Activated CD8-positive, alpha-beta T cell treated with anti-CD3 and anti-CD28 coated beads for 36 hours (primary cell): ENCODE data around the gene FETUB. TPM values are rescaled to one million over a fixed set of nuclear protein-coding genes. Genes with fewer than 3 reads are reported as not detected.

Experiments
- ATAC-seq: fragments of 200-7000 bp; cut with Tn5 transposase; one replicate; pipeline ENCODE4 v1.10.0; 2021; ENCODE audit warnings: mild to moderate bottlenecking, moderate library complexity
- CTCF ChIA-PET: fragments of 350-600 bp; sonication (Branson Sonifier 250); formaldehyde crosslinking; loops from one replicate; lab custom pipeline; 2021; ENCODE audit warnings: antibody characterized with exemption; lab: Charles Lee
- POLR2A ChIA-PET: fragments of 350-600 bp; sonication (Branson Sonifier 250); formaldehyde crosslinking; loops from one replicate; lab custom pipeline; 2021; ENCODE audit warnings: antibody characterized with exemption; lab: Charles Lee
- DNase-seq: peaks from one replicate; pipeline ENCODE4 v3.0.0-alpha.2; 2020
- H3K27ac Mint-ChIP-seq: one replicate; pipeline ENCODE4 v1.8.0; 2021; ENCODE audit warnings: mild to moderate bottlenecking, mixed read lengths
- H3K27me3 Mint-ChIP-seq: one replicate; pipeline ENCODE4 v1.8.0; 2021; ENCODE audit warnings: mixed read lengths
- H3K36me3 Mint-ChIP-seq: one replicate; pipeline ENCODE4 v1.8.0; 2021; ENCODE audit warnings: low read depth, mixed read lengths
- H3K4me1 Mint-ChIP-seq: one replicate; pipeline ENCODE4 v1.8.0; 2021; ENCODE audit warnings: low read depth, mixed read lengths
- H3K4me3 Mint-ChIP-seq: one replicate; pipeline ENCODE4 v1.8.0; 2021; ENCODE audit warnings: mild to moderate bottlenecking, moderate library complexity, mixed read lengths
- H3K9me3 Mint-ChIP-seq: one replicate; pipeline ENCODE4 v1.8.0; 2021; ENCODE audit warnings: mixed read lengths
- CTCF ChIP-seq: fragments of 200-600 bp; IDR thresholded peaks from one replicate; pipeline ENCODE4 v1.8.0; 2022; ENCODE audit warnings: antibody characterized with exemption, mild to moderate bottlenecking
- intact Hi-C: fragments of 100-400 bp; cut with micrococcal nuclease; formaldehyde crosslinking; loops from one replicate; pipeline ENCODE4 v1.10.0; 2022
- total RNA-seq, 2 experiments: library from RNA; stranded (reverse); gene quantifications; one replicate each; pipeline ENCODE4 v1.2.3, GENCODE V29; 2021

Gene FETUB
- total RNA-seq, 2 experiments from 2014 or later: not detected

GRCh38 chr3:186599142-186599784 lies 40.9 kb upstream of the FETUB start:
- ChIA-PET POLR2A (no interaction called here), CTCF (interaction anchor here (1.9 to 17.4 kb wide), 2 partner anchors 14 to 17 kb away, joined by 4 to 185 read pairs; no protein-coding TSS in a partner anchor)
- intact Hi-C loops: no loop called here
- DNase-seq (no peak), ATAC-seq (no peak)
- Mint-ChIP-seq H3K27me3 (peaks cover 2% of the 10 kb centered on the region), H3K36me3 (no peaks in the 10 kb centered on the region), H3K27ac (no peak overlapping the region), H3K9me3 (no peaks in the 10 kb centered on the region), H3K4me1 (no peaks in the 10 kb centered on the region), H3K4me3 (no peak overlapping the region)
- TF ChIP-seq CTCF: no peak

- H3K36me3 Mint-ChIP-seq: no peaks in the 10 kb centered on the region
- ATAC-seq (no peak), DNase-seq (no peak)
- H3K27ac Mint-ChIP-seq: no peak overlapping the region
- H3K27me3 Mint-ChIP-seq: peaks cover 2% of the 10 kb centered on the region
- H3K4me3 Mint-ChIP-seq: no peak overlapping the region
- no peaks in the 10 kb centered on the region for H3K4me1 Mint-ChIP-seq
- intact Hi-C loops: no loop called here
- POLR2A ChIA-PET: interaction anchor here (0.7 to 1.0 kb wide), 2 partner anchors 15 to 23 kb away, joined by 3 read pairs; no protein-coding TSS in a partner anchor
- TF ChIP-seq CTCF: no peak
- CTCF ChIA-PET: interaction anchor here (1.1 to 17.4 kb wide), 3 partner anchors 10 to 16 kb away, joined by 4 to 185 read pairs (median 4); no protein-coding TSS in a partner anchor
- no peaks in the 10 kb centered on the region for H3K9me3 Mint-ChIP-seq
Observed at GRCh38 chr3:186599785-186600166, 40.4 kb upstream of the FETUB start.

- H3K4me1 Mint-ChIP-seq: no peaks in the 10 kb centered on the region
- H3K4me3 Mint-ChIP-seq: no peak overlapping the region
- no peak overlapping the region for H3K27ac Mint-ChIP-seq
- CTCF ChIA-PET: interaction anchor here (1.1 to 17.4 kb wide), 2 partner anchors 9 to 15 kb away, joined by 4 to 185 read pairs; no protein-coding TSS in a partner anchor
- DNase-seq (no peak), ATAC-seq (no peak)
- peaks cover 2% of the 10 kb centered on the region for H3K27me3 Mint-ChIP-seq
- no peaks in the 10 kb centered on the region for H3K36me3 Mint-ChIP-seq
- POLR2A ChIA-PET: interaction anchor here (1.0 kb wide), 1 partner anchor 14 kb away, joined by 3 read pairs; no protein-coding TSS in a partner anchor
- intact Hi-C loops: no loop called here
- H3K9me3 Mint-ChIP-seq: no peaks in the 10 kb centered on the region
- TF ChIP-seq CTCF: no peak
Observed at GRCh38 chr3:186600896-186601295, 39.3 kb upstream of the FETUB start.

- Mint-ChIP-seq H3K27me3 (peaks cover 2% of the 10 kb centered on the region), H3K9me3 (no peaks in the 10 kb centered on the region), H3K4me1 (no peaks in the 10 kb centered on the region), H3K36me3 (no peaks in the 10 kb centered on the region), H3K4me3 (no peak overlapping the region), H3K27ac (no peak overlapping the region)
- CTCF ChIA-PET: interaction anchor here (1.1 to 17.4 kb wide), 2 partner anchors 13 to 218 kb away, joined by 3 to 185 read pairs; no protein-coding TSS in a partner anchor
- no peak for ATAC-seq
- no peak for TF ChIP-seq CTCF
- POLR2A ChIA-PET: interaction anchor here (1.0 to 1.1 kb wide), 2 partner anchors 14 to 16 kb away, joined by 3 read pairs; no protein-coding TSS in a partner anchor
- no peak for DNase-seq
- intact Hi-C loops: no loop called here
Observed at GRCh38 chr3:186603159-186603558, 37.0 kb upstream of the FETUB start.

- Mint-ChIP-seq H3K4me1 (no peaks in the 10 kb centered on the region), H3K27ac (no peak overlapping the region), H3K9me3 (no peaks in the 10 kb centered on the region), H3K27me3 (no peaks in the 10 kb centered on the region), H3K4me3 (no peak overlapping the region), H3K36me3 (no peaks in the 10 kb centered on the region)
- ChIA-PET POLR2A (interaction anchor here (1.0 kb wide), 1 partner anchor 12 kb away, joined by 3 read pairs; no protein-coding TSS in a partner anchor), CTCF (interaction anchor here (17.4 kb wide), 1 partner anchor 11 kb away, joined by 185 read pairs; no protein-coding TSS in a partner anchor)
- ATAC-seq (no peak), DNase-seq (no peak)
- intact Hi-C loops: no loop called here
- TF ChIP-seq CTCF: no peak
Observed at GRCh38 chr3:186605078-186605477, 35.1 kb upstream of the FETUB start.
